Neural cell (in vitro differentiated cells): ENCODE measurements around the gene NQO1.

ENCODE experiments used
- CTCF ChIP-seq: fragments of 450-650 bp; IDR thresholded peaks from 2 replicates; pipeline ENCODE4 v1.5.1; 2014; ENCODE audit warnings: antibody characterized with exemption, mild to moderate bottlenecking, moderate library complexity; ENCODE audit not compliant: poor library complexity, severe bottlenecking
- EP300 ChIP-seq: fragments of 450-650 bp; conservative IDR thresholded peaks from 2 replicates; pipeline ENCODE4 v1.6.1; 2014; ENCODE audit warnings: antibody characterized with exemption, mild to moderate bottlenecking, moderate library complexity; ENCODE audit not compliant: poor library complexity, severe bottlenecking
- POLR2AphosphoS5 ChIP-seq: IDR thresholded peaks from 2 replicates; pipeline ENCODE4 v1.6.1; 2012

DNA sequence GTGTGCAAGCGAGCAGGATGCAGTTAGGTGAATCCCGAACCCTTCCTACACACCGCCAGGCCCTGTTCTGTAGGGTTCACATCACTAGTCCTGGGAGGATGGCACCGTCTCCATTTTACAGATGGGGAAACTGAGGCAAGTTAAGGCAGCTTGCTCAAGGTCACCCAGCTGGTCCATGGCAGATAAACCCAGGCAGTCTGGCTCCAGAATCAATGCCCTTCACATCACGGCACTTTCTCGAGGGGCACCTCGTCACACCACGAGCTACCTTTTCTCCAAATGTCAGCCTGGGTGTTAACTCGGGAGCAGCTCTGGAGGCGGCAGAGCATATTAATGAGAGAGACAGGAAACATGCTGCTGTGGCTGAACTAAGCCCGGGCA lies 18.9 kb upstream of the NQO1 start:
- no peak for TF ChIP-seq EP300
- TF ChIP-seq POLR2AphosphoS5 = no peak
- TF ChIP-seq CTCF = no peak
